GM12801 (cell line): Measurements from ENCODE around the gene COL23A1.

Experiments
- TF ChIP-seq, protein P1 (sequence below): IDR thresholded peaks from one replicate; pipeline ENCODE4 v1.5.1; 2011; ENCODE audit warnings: control low read depth; ENCODE audit not compliant: insufficient read length; ENCODE audit errors: extremely low read depth

Gene COL23A1

GRCh38 chr5:178211095-178212048 lies 378.8 kb downstream of the COL23A1 start:
- TF ChIP-seq, protein P1, sequence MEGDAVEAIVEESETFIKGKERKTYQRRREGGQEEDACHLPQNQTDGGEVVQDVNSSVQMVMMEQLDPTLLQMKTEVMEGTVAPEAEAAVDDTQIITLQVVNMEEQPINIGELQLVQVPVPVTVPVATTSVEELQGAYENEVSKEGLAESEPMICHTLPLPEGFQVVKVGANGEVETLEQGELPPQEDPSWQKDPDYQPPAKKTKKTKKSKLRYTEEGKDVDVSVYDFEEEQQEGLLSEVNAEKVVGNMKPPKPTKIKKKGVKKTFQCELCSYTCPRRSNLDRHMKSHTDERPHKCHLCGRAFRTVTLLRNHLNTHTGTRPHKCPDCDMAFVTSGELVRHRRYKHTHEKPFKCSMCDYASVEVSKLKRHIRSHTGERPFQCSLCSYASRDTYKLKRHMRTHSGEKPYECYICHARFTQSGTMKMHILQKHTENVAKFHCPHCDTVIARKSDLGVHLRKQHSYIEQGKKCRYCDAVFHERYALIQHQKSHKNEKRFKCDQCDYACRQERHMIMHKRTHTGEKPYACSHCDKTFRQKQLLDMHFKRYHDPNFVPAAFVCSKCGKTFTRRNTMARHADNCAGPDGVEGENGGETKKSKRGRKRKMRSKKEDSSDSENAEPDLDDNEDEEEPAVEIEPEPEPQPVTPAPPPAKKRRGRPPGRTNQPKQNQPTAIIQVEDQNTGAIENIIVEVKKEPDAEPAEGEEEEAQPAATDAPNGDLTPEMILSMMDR = no peak

- TF ChIP-seq, protein P1 = no peak
Measured at GRCh38 chr5:178210686-178211085, 379.5 kb downstream of the COL23A1 start.

DNA sequence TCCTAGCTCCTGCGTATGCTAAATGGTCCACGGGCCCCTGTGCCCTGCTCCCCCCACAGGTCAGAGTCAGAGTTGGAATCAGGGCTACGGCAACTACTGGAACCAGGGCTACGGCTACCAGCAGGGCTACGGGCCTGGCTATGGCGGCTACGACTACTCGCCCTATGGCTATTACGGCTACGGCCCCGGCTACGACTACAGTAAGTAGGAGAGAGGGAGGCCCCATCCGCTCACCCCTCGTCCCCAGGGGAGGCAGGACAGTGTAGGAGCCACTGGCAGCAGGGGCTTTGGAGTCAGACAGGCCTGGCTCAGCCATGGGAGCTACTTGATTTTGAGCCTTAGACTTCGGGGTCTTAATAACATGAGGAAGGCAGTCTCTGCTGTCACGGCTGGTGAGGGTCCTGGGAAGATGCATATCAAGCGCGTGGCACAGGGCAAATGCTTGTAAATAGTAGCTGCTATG lies 380.1 kb downstream of the COL23A1 start:
- TF ChIP-seq, protein P1 = no peak

GRCh38 chr5:178209334-178210072 lies 380.7 kb downstream of the COL23A1 start:
- TF ChIP-seq, protein P1 = no peak

DNA sequence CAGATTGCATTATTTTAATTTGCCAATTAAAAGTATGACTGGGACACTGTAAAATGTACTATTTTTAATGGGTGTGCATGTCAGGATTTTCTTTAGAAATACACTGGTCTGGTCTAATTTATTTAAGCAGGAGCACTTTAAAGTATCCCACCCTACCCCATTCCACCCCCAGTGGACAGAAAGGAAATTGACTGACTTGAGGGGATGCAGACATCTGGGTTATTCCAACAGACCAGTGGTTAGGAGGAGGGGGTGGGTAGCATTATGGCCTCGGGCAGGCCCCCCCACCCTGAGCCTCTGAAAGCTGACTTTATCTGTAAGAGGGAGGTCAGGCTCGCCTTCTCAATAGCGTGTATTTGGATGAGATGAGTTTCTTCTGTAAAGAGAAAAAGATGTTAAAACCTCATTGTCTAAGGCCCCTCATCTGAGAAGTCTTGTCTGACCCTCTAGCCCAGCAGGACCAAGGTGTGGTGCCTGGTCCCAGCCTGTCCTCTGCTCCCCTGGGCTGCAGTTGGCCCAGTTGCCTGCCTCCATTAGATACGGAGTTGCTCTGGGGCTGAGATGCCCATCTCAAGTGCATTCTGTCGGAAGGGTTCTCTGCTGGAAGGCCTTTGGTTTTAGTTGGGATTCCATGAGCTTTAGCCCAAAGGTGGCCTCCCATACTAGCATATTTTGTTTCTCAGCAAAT lies 381.5 kb downstream of the COL23A1 start:
- TF ChIP-seq, protein P1 = no peak

DNA sequence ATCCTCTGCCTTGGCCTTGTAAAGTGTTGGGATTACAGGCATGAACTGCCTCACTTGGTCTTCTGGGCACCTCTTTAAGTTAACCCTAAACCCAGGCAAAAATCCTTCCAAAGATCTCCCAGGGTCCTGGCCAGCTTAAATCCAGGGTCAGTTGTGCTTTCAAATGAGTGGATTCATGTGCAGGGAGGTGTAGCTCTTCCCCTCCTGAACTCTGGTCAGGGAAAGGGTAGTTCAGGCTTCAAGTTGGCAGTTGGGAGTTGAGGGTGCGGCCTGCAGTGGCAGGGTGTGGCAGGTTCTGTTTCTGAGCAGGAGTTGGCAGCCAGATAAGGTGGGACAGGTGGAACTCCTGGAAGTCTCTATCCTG lies 382.3 kb downstream of the COL23A1 start:
- TF ChIP-seq, protein P1 = no peak

DNA sequence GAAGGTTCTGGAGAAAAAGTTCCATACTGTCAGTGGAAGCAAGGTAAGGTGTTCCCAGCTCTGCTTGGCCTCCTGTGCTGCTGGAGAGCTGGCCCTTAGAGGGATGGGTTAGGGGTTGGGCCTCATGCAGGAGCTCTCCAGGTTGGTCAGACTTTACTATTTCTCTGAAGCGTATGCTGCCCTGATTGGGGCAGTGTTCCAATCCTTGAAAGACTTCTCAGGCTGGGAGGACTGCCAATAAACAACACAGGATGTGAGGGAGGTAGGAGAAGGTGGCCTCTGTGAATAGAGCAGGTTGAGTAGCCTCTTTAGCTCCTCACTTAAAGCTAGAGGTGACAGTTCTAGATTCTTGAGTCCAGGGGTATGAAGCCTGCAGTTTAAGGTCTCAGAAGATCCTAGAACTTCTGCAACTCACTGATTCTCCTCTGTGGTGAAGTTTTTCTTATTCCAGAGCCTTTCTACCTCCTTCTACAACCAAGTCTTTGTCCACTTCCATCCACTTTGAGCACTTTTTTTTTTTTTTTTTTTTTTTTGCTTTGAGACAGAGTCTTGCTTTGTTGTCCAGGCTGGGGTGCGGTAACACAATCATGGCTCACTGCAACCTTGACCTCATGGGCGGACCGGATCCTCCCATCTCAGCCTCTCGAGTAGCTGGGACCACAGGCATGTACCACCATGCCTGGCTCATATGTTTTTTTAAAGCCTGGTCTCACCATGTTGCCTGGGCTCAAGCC lies 382.8 kb downstream of the COL23A1 start:
- TF ChIP-seq, protein P1 = no peak
